Muscle layer of duodenum (tissue), 2 donors: ENCODE measurements around the gene ACTR3C.

Experiments
- H3K27ac ChIP-seq: one replicate; pipeline ENCODE4 v1.7.0; 2013; ENCODE audit warnings: mild to moderate bottlenecking, low read length
- H3K27me3 ChIP-seq: one replicate; pipeline ENCODE4 v1.7.0; 2013; ENCODE audit warnings: low read depth, mild to moderate bottlenecking, control low read depth, low read length
- H3K36me3 ChIP-seq, 2 donors: one replicate each; pipeline ENCODE4 v1.7.0; 2013; ENCODE audit warnings: low read length in 2 of 2, control low read depth in 1 of 2, mild to moderate bottlenecking in 1 of 2; ENCODE audit not compliant: insufficient read depth in 2 of 2, control insufficient read depth in 1 of 2
- H3K4me1 ChIP-seq, 2 donors: one replicate each; pipeline ENCODE4 v1.7.0; 2013; ENCODE audit warnings: low read length in 2 of 2, mild to moderate bottlenecking in 2 of 2, control low read depth in 1 of 2, moderate library complexity in 1 of 2; ENCODE audit not compliant: insufficient read depth in 2 of 2, control insufficient read depth in 1 of 2
- H3K4me3 ChIP-seq, 2 donors: one replicate each; pipeline ENCODE4 v1.7.0; 2013; ENCODE audit warnings: low read length in 2 of 2, low read depth in 1 of 2, mild to moderate bottlenecking in 1 of 2
- H3K9me3 ChIP-seq, 2 donors: one replicate each; pipeline ENCODE4 v1.7.0; 2013; ENCODE audit warnings: low read length in 2 of 2, control low read depth in 1 of 2, mild to moderate bottlenecking in 1 of 2; ENCODE audit not compliant: control insufficient read depth in 1 of 2
- donor health status: healthy.

Gene ACTR3C

GRCh38 chr7:150357771-150358427 lies 34.6 kb upstream of the ACTR3C start:
- H3K4me3 ChIP-seq, result no peak overlapping the region
- H3K27me3 ChIP-seq, result no peaks in the 10 kb centered on the region
- no peaks in the 10 kb centered on the region for H3K36me3 ChIP-seq
- H3K27ac ChIP-seq, result no peak overlapping the region
- H3K9me3 ChIP-seq, result no peaks in the 10 kb centered on the region
- H3K4me1 ChIP-seq, result peaks cover 0 to 22% of the 10 kb centered on the region in 2 donors

DNA sequence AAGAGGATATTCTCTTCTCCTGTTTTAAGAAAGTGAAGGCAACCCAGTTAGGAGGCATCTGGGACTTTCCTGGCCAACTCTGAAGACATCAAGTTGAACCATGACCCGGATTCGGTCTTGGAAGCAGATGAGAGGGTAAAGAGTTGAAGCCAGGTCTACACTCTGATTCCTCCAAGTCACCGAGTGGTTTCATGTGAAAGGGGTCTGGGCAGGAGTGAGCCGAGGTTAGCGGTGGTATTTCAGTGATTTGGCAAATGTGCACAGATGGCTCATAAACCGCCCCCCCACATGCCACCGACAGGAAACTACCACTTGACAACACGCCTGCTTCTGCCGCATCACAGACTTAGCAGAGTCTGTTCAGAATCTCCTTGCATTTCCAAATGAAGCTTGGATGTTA lies 33.9 kb upstream of the ACTR3C start:
- Histone ChIP-seq H3K4me1 (peaks cover 0 to 22% of the 10 kb centered on the region in 2 donors), H3K9me3 (no peaks in the 10 kb centered on the region), H3K36me3 (no peaks in the 10 kb centered on the region), H3K27me3 (no peaks in the 10 kb centered on the region), H3K4me3 (no peak overlapping the region), H3K27ac (no peak overlapping the region)

DNA sequence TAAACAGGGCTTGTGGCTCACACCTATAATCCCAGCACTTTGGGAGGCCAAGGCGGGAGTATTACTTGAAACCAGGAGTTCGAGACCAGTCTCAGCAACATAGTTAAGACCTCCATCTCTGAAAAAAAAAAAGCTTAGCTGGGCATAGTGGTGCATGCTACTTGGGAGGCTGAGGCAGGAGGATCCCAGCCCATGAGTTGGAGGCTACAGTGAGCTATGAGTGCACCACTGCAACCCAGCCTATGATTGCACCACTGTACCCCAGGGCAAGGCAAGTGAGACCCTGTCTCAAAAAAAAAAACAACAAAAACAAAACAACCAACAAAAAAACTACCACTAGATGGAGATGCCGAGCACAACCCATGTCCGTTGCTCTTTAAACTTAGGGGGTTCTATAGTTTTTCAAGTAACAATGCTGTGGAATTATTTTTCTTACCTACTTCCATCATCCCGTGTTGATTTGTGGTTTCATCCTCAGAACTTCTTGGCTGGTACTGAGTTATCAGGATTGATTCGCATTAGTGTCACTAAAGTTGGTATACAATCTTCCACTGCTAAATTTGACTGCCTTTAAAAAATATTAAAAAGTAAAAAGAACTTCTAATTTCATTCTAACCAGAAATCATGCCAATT lies 33.0 kb upstream of the ACTR3C start:
- H3K27ac ChIP-seq, result no peak overlapping the region
- H3K9me3 ChIP-seq, result no peaks in the 10 kb centered on the region
- H3K27me3 ChIP-seq, result no peaks in the 10 kb centered on the region
- no peak overlapping the region for H3K4me3 ChIP-seq
- H3K36me3 ChIP-seq, result no peaks in the 10 kb centered on the region
- peaks cover 0 to 22% of the 10 kb centered on the region in 2 donors for H3K4me1 ChIP-seq

DNA sequence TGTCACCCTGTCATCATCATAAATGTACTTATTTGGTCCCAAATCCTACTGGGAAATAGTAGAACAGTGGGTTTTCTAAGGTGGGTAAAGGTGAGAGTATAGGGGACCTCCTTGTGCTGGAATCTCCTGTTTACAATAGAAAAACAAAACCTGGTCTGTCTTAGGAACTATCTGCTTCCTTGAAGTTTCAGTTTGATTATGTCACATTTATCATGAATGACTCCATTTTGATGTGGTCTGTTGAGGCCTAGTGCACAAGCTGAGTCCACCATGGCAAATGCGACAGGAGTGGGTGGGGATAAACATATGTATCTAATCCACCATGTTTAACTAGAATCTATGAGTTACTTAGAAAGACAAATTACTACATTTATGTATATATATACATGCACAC lies 32.3 kb upstream of the ACTR3C start:
- H3K36me3 ChIP-seq, result no peaks in the 10 kb centered on the region
- no peaks in the 10 kb centered on the region for H3K9me3 ChIP-seq
- no peak overlapping the region for H3K4me3 ChIP-seq
- peaks cover 0 to 16% of the 10 kb centered on the region in 2 donors for H3K4me1 ChIP-seq
- H3K27ac ChIP-seq, result no peak overlapping the region
- no peaks in the 10 kb centered on the region for H3K27me3 ChIP-seq

DNA sequence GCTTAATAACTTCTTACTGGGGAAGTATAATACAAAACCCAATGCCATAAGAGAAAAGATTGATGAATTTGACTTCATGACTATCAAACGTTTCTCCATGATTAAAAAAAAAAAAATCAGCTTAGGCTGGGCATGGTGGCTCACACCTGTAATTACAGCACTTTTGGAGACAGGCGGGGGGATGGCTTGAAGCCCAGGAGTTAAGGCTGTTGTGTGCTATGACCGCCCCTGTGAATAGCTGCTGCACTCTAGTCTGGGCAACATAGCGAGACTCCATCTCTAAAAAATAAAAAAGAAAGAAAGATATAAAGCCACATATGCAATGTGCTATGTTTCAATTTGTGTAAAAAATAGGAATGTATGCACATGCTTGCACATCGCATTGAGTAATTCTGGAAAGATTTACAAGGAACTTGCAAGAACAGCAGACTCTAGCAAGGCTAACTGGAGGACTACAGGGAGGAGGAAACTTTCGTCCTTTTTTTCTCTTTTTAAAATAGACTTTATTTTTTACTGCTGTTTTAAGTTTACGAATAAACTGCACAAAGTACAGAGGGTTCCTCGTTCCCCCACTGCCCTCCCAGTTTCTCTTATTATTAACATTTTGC lies 28.3 kb upstream of the ACTR3C start:
- H3K36me3 ChIP-seq, result no peaks in the 10 kb centered on the region
- H3K9me3 ChIP-seq, result no peaks in the 10 kb centered on the region
- no peaks in the 10 kb centered on the region for H3K27me3 ChIP-seq
- H3K27ac ChIP-seq, result no peak overlapping the region
- H3K4me1 ChIP-seq, result peaks cover 0 to 16% of the 10 kb centered on the region in 2 donors
- no peak overlapping the region for H3K4me3 ChIP-seq

GRCh38 chr7:150346922-150347321 lies 23.6 kb upstream of the ACTR3C start:
- Histone ChIP-seq H3K9me3 (peaks cover 0 to 3% of the 10 kb centered on the region in 2 donors), H3K27ac (no peak overlapping the region), H3K36me3 (no peaks in the 10 kb centered on the region), H3K4me1 (peaks cover 0 to 3% of the 10 kb centered on the region in 2 donors), H3K27me3 (no peaks in the 10 kb centered on the region), H3K4me3 (no peak overlapping the region)

- no peaks in the 10 kb centered on the region for H3K27me3 ChIP-seq
- H3K27ac ChIP-seq, result no peak overlapping the region
- H3K36me3 ChIP-seq, result no peaks in the 10 kb centered on the region
- no peak overlapping the region for H3K4me3 ChIP-seq
- peaks cover 0 to 10% of the 10 kb centered on the region in 2 donors for H3K4me1 ChIP-seq
- H3K9me3 ChIP-seq, result peaks cover 0 to 3% of the 10 kb centered on the region in 2 donors
Measured at GRCh38 chr7:150345012-150345411, 21.7 kb upstream of the ACTR3C start.

GRCh38 chr7:150344299-150344698 lies 21.0 kb upstream of the ACTR3C start:
- no peaks in the 10 kb centered on the region for H3K27me3 ChIP-seq
- no peaks in the 10 kb centered on the region for H3K36me3 ChIP-seq
- H3K4me1 ChIP-seq, result peaks cover 0 to 17% of the 10 kb centered on the region in 2 donors
- no peak overlapping the region for H3K4me3 ChIP-seq
- peaks cover 0 to 3% of the 10 kb centered on the region in 2 donors for H3K9me3 ChIP-seq
- no peak overlapping the region for H3K27ac ChIP-seq

DNA sequence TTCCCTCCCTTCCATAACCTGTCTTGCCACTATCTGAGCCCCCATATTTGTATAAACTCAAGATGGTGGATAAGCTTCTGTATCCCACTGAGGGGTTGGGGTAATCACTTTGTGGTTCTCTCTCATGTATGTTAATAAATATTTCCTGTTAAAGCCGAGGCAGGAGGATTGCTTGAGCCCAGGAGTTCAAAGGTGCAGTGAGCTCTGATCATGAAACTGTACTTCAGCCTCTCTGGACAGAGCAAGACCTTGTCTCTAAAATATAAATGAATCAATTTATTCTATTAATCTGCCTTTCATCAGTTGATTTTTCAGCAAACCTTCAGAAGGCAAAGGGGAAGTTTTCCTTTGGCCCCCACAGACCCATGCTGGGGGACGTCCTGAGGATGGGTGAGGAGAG lies 19.9 kb upstream of the ACTR3C start:
- Histone ChIP-seq H3K4me1 (peaks cover 0 to 28% of the 10 kb centered on the region in 2 donors), H3K27ac (no peak overlapping the region), H3K9me3 (peaks cover 0 to 3% of the 10 kb centered on the region in 2 donors), H3K36me3 (peaks cover 0 to 2% of the 10 kb centered on the region in 2 donors), H3K4me3 (no peak overlapping the region), H3K27me3 (no peaks in the 10 kb centered on the region)

DNA sequence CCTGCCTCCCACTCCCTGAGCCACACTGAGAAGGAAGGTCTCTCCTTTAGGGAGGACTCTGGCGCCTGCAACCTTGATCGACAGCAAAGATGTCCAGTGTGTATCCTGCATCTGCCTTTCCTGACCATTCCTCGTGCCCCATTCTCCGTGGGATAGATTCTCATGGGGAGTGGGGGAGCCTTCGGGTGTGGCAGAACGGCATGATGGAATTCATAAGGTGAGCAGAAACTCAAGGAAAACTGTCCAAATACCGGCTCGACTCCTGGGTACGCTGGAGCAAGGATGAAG lies 18.7 kb upstream of the ACTR3C start:
- Histone ChIP-seq H3K4me3 (peak overlapping the region in 1 of 2 donors; percentile 38), H3K4me1 (peaks cover 3 to 40% of the 10 kb centered on the region in 2 donors), H3K9me3 (peaks cover 0 to 3% of the 10 kb centered on the region in 2 donors), H3K36me3 (peaks cover 0 to 8% of the 10 kb centered on the region in 2 donors), H3K27ac (no peak overlapping the region), H3K27me3 (no peaks in the 10 kb centered on the region)

- H3K9me3 ChIP-seq, result peaks cover 0 to 3% of the 10 kb centered on the region in 2 donors
- H3K27me3 ChIP-seq, result no peaks in the 10 kb centered on the region
- H3K27ac ChIP-seq, result no peak within 1 kb of the TSS
- H3K4me3 ChIP-seq, result peak within 1 kb of the TSS; percentile 55 to 72
- peaks cover 3 to 45% of the 10 kb centered on the region in 2 donors for H3K4me1 ChIP-seq
- H3K36me3 ChIP-seq, result peaks cover 0 to 8% of the 10 kb centered on the region in 2 donors
Measured at GRCh38 chr7:150341263-150342120, 18.1 kb upstream of the ACTR3C start, which contains the start of gene RARRES2. TSS of gene RARRES2 (minus strand) at chr7:150341629. CDS start at chr7:150340609, 1,020 bp downstream.
